OCI-LY7 (cell line): ENCODE measurements around the gene UBE2E1. TPM values are rescaled to one million over a fixed set of nuclear protein-coding genes. Genes with fewer than 3 reads are reported as not detected.

ENCODE experiments used
- BruUV-seq: library from RNA; stranded (reverse); fragments of 400-500 nt; replicated peaks from 2 replicates; lab custom pipeline; 2021; lab: Mats Ljungman, UMichigan
- CTCF ChIA-PET: fragments of 300-600 bp; sonication (Branson Sonifier 250); formaldehyde crosslinking; loops from one replicate; lab custom pipeline; 2022; ENCODE audit warnings: antibody characterized with exemption; ENCODE audit not compliant: unreplicated experiment; lab: Charles Lee
- POLR2A ChIA-PET: fragments of 300-600 bp; sonication (Branson Sonifier 250); formaldehyde crosslinking; loops from one replicate; lab custom pipeline; 2022; ENCODE audit warnings: antibody characterized with exemption; lab: Charles Lee
- DNase-seq: peaks from one replicate; pipeline ENCODE4 v3.0.0-alpha.2; 2015; ENCODE audit warnings: low spot score
- H2AFZ ChIP-seq: fragments of 200-600 bp; sonication (generic), shearing (Covaris generic); 2 replicates; pipeline ENCODE4 v1.6.1; 2014; ENCODE audit warnings: mild to moderate bottlenecking, antibody characterized with exemption, low read length, moderate library complexity
- H3K27ac ChIP-seq: fragments of 200-600 bp; sonication (generic); 2 replicates; pipeline ENCODE4 v1.5.1; 2014; ENCODE audit warnings: mixed run types, low read depth, mild to moderate bottlenecking, moderate library complexity, low read length, inconsistent platforms; ENCODE audit not compliant: poor library complexity, severe bottlenecking
- H3K36me3 ChIP-seq: fragments of 200-600 bp; sonication (generic); 2 replicates; pipeline ENCODE4 v1.6.1; 2014; ENCODE audit warnings: mild to moderate bottlenecking, antibody characterized with exemption, low read length, moderate library complexity, mixed read lengths; ENCODE audit not compliant: insufficient read depth
- H3K4me1 ChIP-seq: fragments of 200-600 bp; sonication (generic); 2 replicates; pipeline ENCODE4 v1.5.1; 2014; ENCODE audit warnings: mild to moderate bottlenecking, low read length; ENCODE audit not compliant: insufficient read depth, poor library complexity, severe bottlenecking
- H3K4me2 ChIP-seq: fragments of 200-600 bp; sonication (generic); 2 replicates; pipeline ENCODE4 v1.6.1; 2014; ENCODE audit warnings: mild to moderate bottlenecking, low read length
- H3K4me3 ChIP-seq: fragments of 200-600 bp; sonication (generic); 2 replicates; pipeline ENCODE4 v1.5.1; 2014; ENCODE audit warnings: mild to moderate bottlenecking, low read depth, low read length; ENCODE audit not compliant: poor library complexity, severe bottlenecking
- H3K79me2 ChIP-seq: fragments of 200-600 bp; sonication (generic); 2 replicates; pipeline ENCODE4 v1.6.1; 2016; ENCODE audit warnings: low read depth, mild to moderate bottlenecking, low read length, moderate library complexity, mixed read lengths; ENCODE audit not compliant: insufficient read depth
- H3K9me2 ChIP-seq: fragments of 200-600 bp; sonication (generic); 2 replicates; pipeline ENCODE4 v1.6.1; 2016; ENCODE audit warnings: mild to moderate bottlenecking, low read length, mixed read lengths; ENCODE audit not compliant: insufficient read depth
- H3K9me3 ChIP-seq: fragments of 200-600 bp; sonication (generic); 2 replicates; pipeline ENCODE4 v1.6.1; 2014; ENCODE audit warnings: mild to moderate bottlenecking, mixed run types, low read length, mixed read lengths
- H4K20me1 ChIP-seq: fragments of 200-600 bp; sonication (generic); 2 replicates; pipeline ENCODE4 v1.6.1; 2014; ENCODE audit warnings: mild to moderate bottlenecking, antibody characterized with exemption, low read length, moderate library complexity, mixed read lengths; ENCODE audit not compliant: insufficient read depth
- CTCF ChIP-seq: fragments of 200-600 bp; sonication (generic); conservative IDR thresholded peaks from 2 replicates; pipeline ENCODE4 v1.5.1; 2014; ENCODE audit warnings: mild to moderate bottlenecking, antibody characterized with exemption, low read length, moderate library complexity, mixed read lengths
- EZH2phosphoT487 ChIP-seq: fragments of 200-600 bp; sonication (generic); IDR thresholded peaks from 2 replicates; pipeline ENCODE4 v1.6.1; 2018; ENCODE audit warnings: low read depth, borderline replicate concordance, mild to moderate bottlenecking, mixed run types, antibody characterized with exemption, low read length, moderate library complexity, mixed read lengths
- intact Hi-C: fragments of 100-400 bp; cut with micrococcal nuclease; formaldehyde crosslinking; loops from one replicate; pipeline ENCODE4 v1.10.0; 2022; ENCODE audit not compliant: unreplicated experiment
- total RNA-seq, 2 experiments: library from RNA; depleted of rRNA in 1 of 2; stranded (reverse); fragments of >200 nt in 1 of 2; shearing (Covaris generic) in 1 of 2; gene quantifications; 2 replicates each; pipeline ENCODE4 v1.2.3, GENCODE V29; 2014 to 2022

The UBE2E1 gene
- total RNA-seq, 2 experiments from 2014 or later, result 126 to 142 TPM

- CTCF ChIA-PET, result interaction anchor here (1.1 kb wide), 1 partner anchor 287 kb away, joined by 3 read pairs; no protein-coding TSS in a partner anchor
- Histone ChIP-seq H3K4me2 (peak overlapping the region; percentile 70), H3K4me1 (peaks cover 60% of the 10 kb centered on the region), H3K27ac (peak overlapping the region; percentile 47), H2AFZ (no peak overlapping the region), H3K9me2 (no peaks in the 10 kb centered on the region), H4K20me1 (peaks cover 22% of the 10 kb centered on the region; the same call in 1 of the 2 replicates), H3K79me2 (peaks cover 58% of the 10 kb centered on the region; the same call in 1 of the 2 replicates), H3K4me3 (peak overlapping the region; percentile 85), H3K9me3 (no peaks in the 10 kb centered on the region), H3K36me3 (peaks cover 39% of the 10 kb centered on the region)
- no peak for TF ChIP-seq CTCF
- TF ChIP-seq EZH2phosphoT487, result no peak
- POLR2A ChIA-PET, result interaction anchor here (0.6 to 2.3 kb wide), 15 partner anchors 9 to 408 kb away, joined by 3 to 10 read pairs (median 4); no protein-coding TSS in a partner anchor
- intact Hi-C loops, result loop anchor here (2.0 to 10.0 kb wide), 9 partner anchors 59 to 883 kb away; partner anchors contain the start of genes NKIRAS1, NR1D2, RPL15 and UBE2E2
- no peak for DNase-seq
- BruUV-seq, result TSS peak; percentile 71
Observed at GRCh38 chr3:23807424-23808015, 1.8 kb downstream of the UBE2E1 start.

GRCh38 chr3:23808525-23808924, 2.8 kb downstream of the UBE2E1 start:
- ChIA-PET POLR2A (interaction anchor here (0.8 to 2.3 kb wide), 14 partner anchors 10 to 159 kb away, joined by 3 to 10 read pairs (median 4); partner anchors contain the start of genes NKIRAS1 and RPL15), CTCF (no interaction called here)
- Histone ChIP-seq H3K4me1 (peaks cover 60% of the 10 kb centered on the region), H3K36me3 (peaks cover 47% of the 10 kb centered on the region), H3K27ac (peak overlapping the region; percentile 19), H4K20me1 (peaks cover 23% of the 10 kb centered on the region; the same call in 1 of the 2 replicates), H3K79me2 (peaks cover 67% of the 10 kb centered on the region; the same call in 1 of the 2 replicates), H2AFZ (no peak overlapping the region), H3K4me3 (peak overlapping the region; percentile 85), H3K4me2 (peak overlapping the region; percentile 70), H3K9me2 (no peaks in the 10 kb centered on the region), H3K9me3 (no peaks in the 10 kb centered on the region)
- no peak for TF ChIP-seq CTCF
- no peak for TF ChIP-seq EZH2phosphoT487
- intact Hi-C loops, result loop anchor here (2.0 to 10.0 kb wide), 7 partner anchors 58 to 884 kb away; partner anchors contain the start of genes NKIRAS1, NR1D2, RPL15 and UBE2E2
- no TSS peak for BruUV-seq
- DNase-seq, result no peak
